ENCODE measurements around the gene GABRB2. TPM values are rescaled to one million over a fixed set of nuclear protein-coding genes. Genes with fewer than 3 reads are reported as not detected.
"Not testable (repeated sequence)": the region's sequence is repeated elsewhere in the genome, so short reads cannot be mapped to it uniquely, and the experiment has no call there.

GABRB2 gene
- total RNA-seq, 2 donors from 2014 or later: not detected

GRCh38 chr5:161297388-161297787 is 249.1 kb downstream of the GABRB2 start:
- not testable (repeated sequence) for H3K27ac Mint-ChIP-seq; ATAC-seq; H3K36me3 Mint-ChIP-seq; DNase-seq (ENCODE audit: low spot score in 2 of 2)
- peaks cover 9 to 25% of the 10 kb centered on the region in 2 donors for H3K9me3 Mint-ChIP-seq

- H3K9me3 Mint-ChIP-seq: peaks cover 9 to 25% of the 10 kb centered on the region in 2 donors
- H3K27ac Mint-ChIP-seq: no peak overlapping the region
- ATAC-seq: no peak
- H3K36me3 Mint-ChIP-seq: no peaks in the 10 kb centered on the region
- no peak for DNase-seq (ENCODE audit: low spot score in 2 of 2)
Observed at GRCh38 chr5:161295721-161296250, 250.7 kb downstream of the GABRB2 start.

- Mint-ChIP-seq H3K36me3 (no peaks in the 10 kb centered on the region), H3K27ac (no peak overlapping the region), H3K9me3 (peaks cover 0 to 4% of the 10 kb centered on the region in 2 donors)
- ATAC-seq (no peak), DNase-seq (ENCODE audit: low spot score in 2 of 2) (no peak)
Observed at GRCh38 chr5:161288071-161288470, 258.5 kb downstream of the GABRB2 start.

GRCh38 chr5:161287436-161287835 is 259.1 kb downstream of the GABRB2 start:
- Mint-ChIP-seq H3K36me3 (no peaks in the 10 kb centered on the region), H3K27ac (no peak overlapping the region), H3K9me3 (peaks cover 2 to 6% of the 10 kb centered on the region in 2 donors)
- DNase-seq (ENCODE audit: low spot score in 2 of 2) (no peak), ATAC-seq (no peak)

- DNase-seq (ENCODE audit: low spot score in 2 of 2): no peak
- peaks cover 9 to 14% of the 10 kb centered on the region in 2 donors for H3K9me3 Mint-ChIP-seq
- H3K27ac Mint-ChIP-seq: no peak overlapping the region
- ATAC-seq: no peak
- H3K36me3 Mint-ChIP-seq: no peaks in the 10 kb centered on the region
Observed at GRCh38 chr5:161286066-161286655, 260.4 kb downstream of the GABRB2 start.

GRCh38 chr5:161284445-161284844 is 262.1 kb downstream of the GABRB2 start:
- ATAC-seq: no peak
- no peaks in the 10 kb centered on the region for H3K36me3 Mint-ChIP-seq
- H3K27ac Mint-ChIP-seq: no peak overlapping the region

GRCh38 chr5:161283296-161283695 is 263.2 kb downstream of the GABRB2 start:
- Mint-ChIP-seq H3K36me3 (no peaks in the 10 kb centered on the region), H3K9me3 (peaks cover 14 to 24% of the 10 kb centered on the region in 2 donors), H3K27ac (no peak overlapping the region)
- ATAC-seq: no peak
- DNase-seq (ENCODE audit: low spot score in 2 of 2): no peak

More at GRCh38 chr5:161284445-161284844, 262.1 kb downstream of the GABRB2 start:
- peaks cover 14 to 15% of the 10 kb centered on the region in 2 donors for H3K9me3 Mint-ChIP-seq
- no peak for DNase-seq (ENCODE audit: low spot score in 2 of 2)

- ATAC-seq (no peak), DNase-seq (ENCODE audit: low spot score in 2 of 2) (no peak)
- peaks cover 14 to 28% of the 10 kb centered on the region in 2 donors for H3K9me3 Mint-ChIP-seq
- no peak overlapping the region for H3K27ac Mint-ChIP-seq
- H3K36me3 Mint-ChIP-seq: no peaks in the 10 kb centered on the region
Observed at GRCh38 chr5:161278739-161279660, 267.5 kb downstream of the GABRB2 start.

- DNase-seq (ENCODE audit: low spot score in 2 of 2): no peak
- no peak overlapping the region for H3K27ac Mint-ChIP-seq
- H3K9me3 Mint-ChIP-seq: peaks cover 9 to 23% of the 10 kb centered on the region in 2 donors
- H3K36me3 Mint-ChIP-seq: no peaks in the 10 kb centered on the region
- ATAC-seq: no peak
Observed at GRCh38 chr5:161277011-161277410, 269.5 kb downstream of the GABRB2 start.

- Mint-ChIP-seq H3K27ac (no peak overlapping the region), H3K9me3 (peaks cover 8 to 18% of the 10 kb centered on the region in 2 donors), H3K36me3 (no peaks in the 10 kb centered on the region)
- DNase-seq (ENCODE audit: low spot score in 2 of 2) (no peak), ATAC-seq (no peak)
Observed at GRCh38 chr5:161274951-161275350, 271.6 kb downstream of the GABRB2 start.

GRCh38 chr5:161273410-161273809 is 273.1 kb downstream of the GABRB2 start:
- Mint-ChIP-seq H3K27ac (no peak overlapping the region), H3K36me3 (no peaks in the 10 kb centered on the region), H3K9me3 (peaks cover 16 to 18% of the 10 kb centered on the region in 2 donors)
- no peak for DNase-seq (ENCODE audit: low spot score in 2 of 2)
- ATAC-seq: no peak

- no peaks in the 10 kb centered on the region for H3K36me3 Mint-ChIP-seq
- H3K9me3 Mint-ChIP-seq: peaks cover 13 to 14% of the 10 kb centered on the region in 2 donors
- H3K27ac Mint-ChIP-seq: no peak overlapping the region
- DNase-seq (ENCODE audit: low spot score in 2 of 2): no peak
- ATAC-seq: no peak
Observed at GRCh38 chr5:161271816-161272215, 274.7 kb downstream of the GABRB2 start.

GRCh38 chr5:161269125-161269524 is 277.4 kb downstream of the GABRB2 start:
- peaks cover 16 to 17% of the 10 kb centered on the region in 2 donors for H3K9me3 Mint-ChIP-seq
- H3K27ac Mint-ChIP-seq: no peak overlapping the region
- DNase-seq (ENCODE audit: low spot score in 2 of 2) (no peak), ATAC-seq (no peak)
- no peaks in the 10 kb centered on the region for H3K36me3 Mint-ChIP-seq

- Mint-ChIP-seq H3K27ac (no peak overlapping the region), H3K9me3 (peaks cover 15 to 22% of the 10 kb centered on the region in 2 donors), H3K36me3 (no peaks in the 10 kb centered on the region)
- DNase-seq (ENCODE audit: low spot score in 2 of 2) (no peak), ATAC-seq (no peak)
Observed at GRCh38 chr5:161266954-161267353, 279.6 kb downstream of the GABRB2 start.

GRCh38 chr5:161265006-161265405 is 281.5 kb downstream of the GABRB2 start:
- no peak for ATAC-seq

GRCh38 chr5:161263191-161263590 is 283.3 kb downstream of the GABRB2 start:
- H3K9me3 Mint-ChIP-seq: peaks cover 8% of the 10 kb centered on the region in 2 donors
- ATAC-seq: no peak
- DNase-seq (ENCODE audit: low spot score in 2 of 2): no peak
- H3K27ac Mint-ChIP-seq: no peak overlapping the region
- no peaks in the 10 kb centered on the region for H3K36me3 Mint-ChIP-seq

More at GRCh38 chr5:161265006-161265405, 281.5 kb downstream of the GABRB2 start:
- no peaks in the 10 kb centered on the region for H3K36me3 Mint-ChIP-seq
- H3K9me3 Mint-ChIP-seq: peaks cover 17 to 18% of the 10 kb centered on the region in 2 donors
- no peak for DNase-seq (ENCODE audit: low spot score in 2 of 2)
- no peak overlapping the region for H3K27ac Mint-ChIP-seq

- Mint-ChIP-seq H3K9me3 (peaks cover 8% of the 10 kb centered on the region in 2 donors), H3K36me3 (no peaks in the 10 kb centered on the region), H3K27ac (no peak overlapping the region)
- DNase-seq (ENCODE audit: low spot score in 2 of 2) (no peak), ATAC-seq (no peak)
Observed at GRCh38 chr5:161261668-161262323, 284.7 kb downstream of the GABRB2 start.
